GM12878 (cell line): ENCODE results near the gene KRT32.

ENCODE experiments used
- BCL11A ChIP-seq: IDR thresholded peaks from 2 replicates; pipeline ENCODE4 v1.6.1; 2011; ENCODE audit warnings: low read depth, low read length
- RAD21 ChIP-seq: IDR thresholded peaks from 2 replicates; pipeline ENCODE4 v1.6.1; 2011; ENCODE audit warnings: mild to moderate bottlenecking, low read depth, low read length, moderate library complexity; ENCODE audit not compliant: insufficient read depth

DNA sequence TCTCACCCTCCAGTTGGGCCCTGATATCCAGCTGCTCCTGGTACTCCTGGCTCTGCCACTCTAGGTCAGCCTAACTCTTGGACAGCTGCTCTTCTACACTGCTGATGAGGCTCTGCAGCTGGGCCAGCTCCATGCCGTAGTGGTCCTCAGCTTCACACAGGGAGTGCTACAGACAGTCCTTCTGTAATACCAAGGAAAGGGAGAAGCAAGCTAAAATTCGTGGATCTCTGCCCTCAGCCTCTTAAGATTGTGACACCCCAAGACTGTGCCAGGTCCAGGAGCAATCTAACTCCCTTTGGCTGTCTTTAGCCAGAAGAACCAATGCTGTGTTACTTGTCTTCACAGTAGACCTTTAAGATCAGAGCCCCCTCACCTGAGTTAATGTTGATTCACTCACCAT, 18.7 kb downstream of the KRT32 start:
- TF ChIP-seq BCL11A (no peak), RAD21 (no peak)
